NOMO-1 treated with DMSO at 0.1 percent for 48 hours (cell line): Measurements from ENCODE around the gene FANCC.

Source experiments
- DNase-seq: peaks from one replicate; lab custom pipeline; 2025; ENCODE audit not compliant: unreplicated experiment; lab: John Stamatoyannopoulos, UW

FANCC gene

GRCh38 chr9:95150903-95151302 is 166.6 kb downstream of the FANCC start:
- DNase-seq = no peak

GRCh38 chr9:95148208-95148520 is 169.3 kb downstream of the FANCC start:
- DNase-seq = no peak

GRCh38 chr9:95147452-95148207 is 169.9 kb downstream of the FANCC start:
- DNase-seq = no peak

GRCh38 chr9:95143591-95144561 is 173.6 kb downstream of the FANCC start:
- DNase-seq = no peak

GRCh38 chr9:95142728-95143127 is 174.8 kb downstream of the FANCC start:
- DNase-seq = no peak

- DNase-seq = no peak
Observed at GRCh38 chr9:95142315-95142714, 175.2 kb downstream of the FANCC start.

GRCh38 chr9:95140821-95141220 is 176.7 kb downstream of the FANCC start:
- DNase-seq = no peak

GRCh38 chr9:95139126-95139525 is 178.4 kb downstream of the FANCC start:
- no peak for DNase-seq

- no peak for DNase-seq
Observed at GRCh38 chr9:95138474-95138873, 179.0 kb downstream of the FANCC start.

GRCh38 chr9:95137587-95138145 is 179.8 kb downstream of the FANCC start:
- no peak for DNase-seq

- DNase-seq = no peak
Observed at GRCh38 chr9:95135756-95136155, 181.8 kb downstream of the FANCC start.

- DNase-seq = no peak
Observed at GRCh38 chr9:95134457-95134881, 183.0 kb downstream of the FANCC start.

- no peak for DNase-seq
Observed at GRCh38 chr9:95133325-95133705, 184.2 kb downstream of the FANCC start.

GRCh38 chr9:95132366-95133324 is 184.9 kb downstream of the FANCC start:
- no peak for DNase-seq

GRCh38 chr9:95131023-95131943 is 186.2 kb downstream of the FANCC start:
- DNase-seq = peak; percentile 4

- DNase-seq = no peak
Observed at GRCh38 chr9:95130484-95130883, 187.0 kb downstream of the FANCC start.

GRCh38 chr9:95129476-95130291 is 187.8 kb downstream of the FANCC start:
- no peak for DNase-seq

- DNase-seq = no peak
Observed at GRCh38 chr9:95128177-95128524, 189.4 kb downstream of the FANCC start.
